NT2/D1 (cell line): ENCODE results near the gene ATXN10.

Experiments
- YY1 ChIP-seq: IDR thresholded peaks from 2 replicates; pipeline ENCODE4 v1.6.1; 2011; ENCODE audit not compliant: insufficient read length, insufficient read depth
- ZNF274 ChIP-seq: IDR thresholded peaks from 2 replicates; pipeline ENCODE4 v1.6.1; 2011; ENCODE audit warnings: mild to moderate bottlenecking, low read depth, low read length

DNA sequence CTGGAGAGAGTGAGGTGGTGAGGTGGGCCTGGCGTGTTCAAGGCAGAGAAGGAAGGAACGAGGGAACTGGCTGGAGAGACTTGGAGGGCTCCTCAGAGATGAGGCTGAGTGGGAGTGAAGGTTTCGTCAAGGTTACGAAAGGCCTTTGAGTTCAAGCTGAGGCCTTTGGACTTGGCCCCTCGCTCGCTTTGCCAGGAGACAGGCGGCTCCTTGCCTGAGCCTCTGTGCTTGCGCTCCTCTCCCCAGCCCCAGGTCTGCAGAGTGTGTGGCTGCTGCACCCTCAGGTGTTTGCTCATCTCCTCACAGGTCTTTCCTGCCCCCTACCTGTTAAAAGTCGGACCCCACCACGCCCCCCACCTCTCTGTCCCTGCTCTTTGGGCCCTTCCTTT lies 91.6 kb downstream of the ATXN10 start:
- TF ChIP-seq ZNF274 (no peak), YY1 (no peak)
